HG03520 (cell line): ENCODE results near the gene UBR4.
"Not testable (repeated sequence)": the region's sequence is repeated elsewhere in the genome, so short reads cannot be mapped to it uniquely, and the experiment has no call there.

ENCODE experiments used
- ATAC-seq: cut with Tn5 transposase; IDR thresholded peaks from one replicate; pipeline ENCODE4 v1.9.1; 2021; ENCODE audit warnings: mild to moderate bottlenecking, moderate library complexity; ENCODE audit not compliant: unreplicated experiment

The UBR4 gene

GRCh38 chr1:19209990-19210771, at the start of gene UBR4:
Gene UBR4 (minus strand): TSS chr1:19210266. CDS start chr1:19210248, 18 bp downstream.
- peak; percentile 83 for ATAC-seq

- ATAC-seq: no peak
Observed at GRCh38 chr1:19258353-19258752, 48.3 kb upstream of the UBR4 start.

GRCh38 chr1:19257178-19257914, 47.3 kb upstream of the UBR4 start:
- ATAC-seq: no peak

- not testable (repeated sequence) for ATAC-seq
Observed at GRCh38 chr1:19256301-19256700, 46.2 kb upstream of the UBR4 start.

GRCh38 chr1:19255288-19255687, 45.2 kb upstream of the UBR4 start:
- no peak for ATAC-seq

- ATAC-seq: no peak
Observed at GRCh38 chr1:19254416-19254815, 44.4 kb upstream of the UBR4 start.

- peak; percentile 59 for ATAC-seq
Observed at GRCh38 chr1:19251305-19252196, 41.5 kb upstream of the UBR4 start, which contains the start of the genes EMC1 and MRTO4. Gene EMC1 (minus strand): TSS chr1:19251524. CDS start chr1:19251509, 15 bp downstream. Gene MRTO4 (plus strand): TSS chr1:19251805. CDS start chr1:19251836, 31 bp downstream.

GRCh38 chr1:19250629-19251304, 40.7 kb upstream of the UBR4 start:
- ATAC-seq: peak; percentile 21

- no peak for ATAC-seq
Observed at GRCh38 chr1:19240673-19241538, 30.8 kb upstream of the UBR4 start.

- ATAC-seq: no peak
Observed at GRCh38 chr1:19239876-19240275, 29.8 kb upstream of the UBR4 start.

GRCh38 chr1:19234224-19234623, 24.2 kb upstream of the UBR4 start:
- ATAC-seq: no peak

- ATAC-seq: no peak
Observed at GRCh38 chr1:19232524-19232846, 22.4 kb upstream of the UBR4 start.

- not testable (repeated sequence) for ATAC-seq
Observed at GRCh38 chr1:19231736-19232523, 21.9 kb upstream of the UBR4 start.

GRCh38 chr1:19229828-19230325, 19.8 kb upstream of the UBR4 start:
- no peak for ATAC-seq

- ATAC-seq: no peak
Observed at GRCh38 chr1:19229229-19229628, 19.2 kb upstream of the UBR4 start.

- ATAC-seq: no peak
Observed at GRCh38 chr1:19222979-19223824, 13.1 kb upstream of the UBR4 start.

GRCh38 chr1:19222573-19222972, 12.5 kb upstream of the UBR4 start:
- ATAC-seq: no peak

- no peak for ATAC-seq
Observed at GRCh38 chr1:19220991-19221390, 10.9 kb upstream of the UBR4 start.
